GM21737 (cell line): Measurements from ENCODE around the gene ATP6V1F.

Experiments used
- ATAC-seq: cut with Tn5 transposase; IDR thresholded peaks from one replicate; pipeline ENCODE4 v1.9.1; 2021; ENCODE audit warnings: mild to moderate bottlenecking, moderate library complexity; ENCODE audit not compliant: unreplicated experiment

The ATP6V1F gene

DNA sequence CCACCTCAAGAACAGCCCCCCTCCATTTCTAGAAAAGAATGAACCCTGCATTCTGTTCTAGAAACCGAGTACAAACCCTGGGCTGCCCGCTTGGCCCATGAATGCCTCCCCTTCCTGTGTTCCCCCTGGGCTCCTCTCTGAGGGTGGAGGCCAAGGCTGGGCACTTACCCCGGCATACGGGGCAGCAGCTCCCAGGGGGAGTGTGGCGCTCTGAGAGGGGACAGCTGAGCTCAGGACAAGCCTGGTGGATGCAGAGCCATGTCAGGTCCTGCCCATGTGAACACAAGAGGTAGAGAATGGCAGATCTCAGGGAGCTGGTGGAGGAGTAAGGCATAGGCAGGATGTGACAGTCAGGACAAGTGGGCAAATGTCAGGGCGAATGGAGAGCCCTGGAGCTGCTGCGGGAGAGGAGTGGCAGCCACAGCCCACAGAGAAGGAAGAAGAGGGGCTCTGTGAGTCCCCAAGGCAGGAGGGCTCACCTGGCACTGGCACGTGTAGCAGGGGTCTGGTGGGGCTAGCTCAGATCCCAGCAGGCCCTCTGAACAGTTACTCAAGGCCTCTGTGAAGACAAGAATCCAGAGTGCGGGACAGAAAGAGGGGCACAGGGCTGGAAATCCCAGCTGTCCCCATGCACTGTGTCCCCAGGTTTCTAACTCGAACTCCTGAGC is 18.9 kb downstream of the ATP6V1F start:
- ATAC-seq = no peak

GRCh38 chr7:128882134-128882533 is 19.5 kb downstream of the ATP6V1F start:
- ATAC-seq = no peak

- no peak for ATAC-seq
These were observed 21.2 kb downstream of the ATP6V1F start for GRCh38 chr7:128883622-128884448.

GRCh38 chr7:128884561-128885369 is 22.1 kb downstream of the ATP6V1F start:
- ATAC-seq = no peak

DNA sequence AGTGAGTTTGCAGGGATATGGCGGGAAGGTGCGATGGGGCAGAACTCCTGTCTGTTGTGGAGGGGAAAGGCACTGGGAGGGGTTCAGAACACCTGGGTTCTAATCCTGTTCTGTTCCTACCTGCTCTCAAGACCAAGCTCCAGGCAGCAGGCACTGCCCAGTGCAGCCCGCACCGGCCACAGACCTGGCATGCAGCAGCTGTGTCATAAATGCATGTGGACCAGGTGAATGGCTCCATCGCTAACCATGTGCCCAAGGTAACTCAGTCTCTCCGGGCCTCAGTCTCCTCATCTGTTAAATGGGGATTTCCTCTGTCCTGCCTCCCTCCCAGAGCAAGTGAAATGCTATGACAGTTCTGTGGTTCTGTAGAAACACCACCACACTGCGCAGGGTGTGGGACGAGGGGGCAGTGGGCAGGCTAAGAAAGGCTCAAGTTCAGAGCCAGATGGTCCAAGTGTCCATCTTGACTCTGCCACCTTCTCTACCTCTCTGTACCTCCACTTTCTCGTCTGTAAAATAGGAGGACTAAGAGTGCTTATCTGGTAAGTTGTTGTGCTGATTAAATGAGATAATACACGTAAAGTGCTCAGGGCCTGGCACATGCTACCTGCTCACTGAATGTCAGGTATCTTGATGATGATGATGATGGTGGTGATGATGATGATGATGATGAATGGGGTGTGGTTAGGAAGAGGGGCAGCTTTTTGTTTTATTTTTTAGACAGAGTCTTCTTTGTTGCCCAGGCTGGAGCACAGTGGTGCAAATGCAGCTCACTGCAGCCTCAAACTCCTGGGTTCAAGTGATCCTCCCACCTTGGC is 22.9 kb downstream of the ATP6V1F start:
- no peak for ATAC-seq

- ATAC-seq = no peak
These were observed 23.9 kb downstream of the ATP6V1F start for GRCh38 chr7:128886391-128887168.

- no peak for ATAC-seq
These were observed 24.7 kb downstream of the ATP6V1F start for GRCh38 chr7:128887169-128888038.

GRCh38 chr7:128888039-128888755 is 25.5 kb downstream of the ATP6V1F start:
- ATAC-seq = no peak

GRCh38 chr7:128888756-128889095 is 26.1 kb downstream of the ATP6V1F start:
- ATAC-seq = no peak

DNA sequence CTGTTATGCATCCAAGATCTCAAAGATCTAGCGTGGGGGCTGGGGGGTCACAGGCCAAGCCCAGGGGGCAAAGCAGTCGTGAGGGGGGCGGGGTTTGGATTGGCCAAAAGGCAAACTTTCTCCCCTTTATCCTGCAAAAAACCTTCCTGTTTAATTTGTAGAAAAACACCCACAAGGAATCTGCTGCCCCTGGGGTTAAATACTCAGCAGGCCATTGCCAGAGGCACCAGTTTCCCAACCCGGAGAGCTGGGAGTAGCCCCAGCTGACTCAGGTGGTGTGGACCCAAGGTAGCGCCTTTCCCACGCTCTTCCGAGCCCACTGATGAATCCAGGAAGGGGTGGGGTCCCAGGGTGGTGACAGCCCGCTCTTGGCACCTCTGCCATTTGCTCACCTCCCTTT is 26.5 kb downstream of the ATP6V1F start:
- ATAC-seq = no peak

- no peak for ATAC-seq
These were observed 27.9 kb downstream of the ATP6V1F start for GRCh38 chr7:128890306-128891109.

DNA sequence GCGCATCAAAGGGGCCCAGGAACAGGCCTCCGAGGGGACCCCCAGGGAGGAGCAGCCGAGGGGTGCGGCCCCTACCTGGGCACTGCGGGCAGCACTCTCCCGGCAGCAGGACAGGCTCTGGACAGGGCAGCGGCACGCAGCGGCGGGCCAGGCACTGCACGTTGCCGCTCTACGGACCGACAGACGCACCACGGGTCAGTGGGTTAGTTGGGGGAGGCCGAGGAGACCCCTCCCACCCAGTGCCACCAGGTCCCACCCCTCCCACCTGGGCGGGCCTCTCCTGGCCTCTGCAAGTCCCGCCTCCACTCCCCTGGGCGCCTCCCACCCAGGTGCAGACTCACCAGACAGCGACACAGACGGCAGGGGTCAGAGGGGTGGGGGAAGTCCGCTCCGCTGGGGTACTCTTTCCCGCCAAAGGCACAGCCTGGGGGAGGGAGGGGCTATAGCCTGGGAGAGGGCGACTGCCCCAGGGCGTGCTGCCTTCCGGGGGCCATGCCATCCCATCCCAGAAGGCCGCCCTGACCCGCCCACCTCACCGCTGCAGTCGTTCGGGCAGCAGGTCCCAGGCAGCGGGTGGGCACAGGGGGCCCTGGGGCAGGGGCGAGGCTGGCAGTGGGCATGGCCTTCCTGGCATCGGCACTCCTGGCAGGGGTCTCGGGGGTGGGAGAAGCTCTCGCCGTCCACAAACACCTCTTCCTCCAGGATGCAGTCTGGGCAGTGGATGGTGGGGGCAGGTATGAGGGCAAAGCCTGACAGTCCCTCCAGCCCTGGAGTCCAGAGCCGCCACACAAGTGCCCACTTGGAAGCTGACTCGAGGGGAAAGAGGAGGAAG is 28.7 kb downstream of the ATP6V1F start:
- ATAC-seq = no peak

DNA sequence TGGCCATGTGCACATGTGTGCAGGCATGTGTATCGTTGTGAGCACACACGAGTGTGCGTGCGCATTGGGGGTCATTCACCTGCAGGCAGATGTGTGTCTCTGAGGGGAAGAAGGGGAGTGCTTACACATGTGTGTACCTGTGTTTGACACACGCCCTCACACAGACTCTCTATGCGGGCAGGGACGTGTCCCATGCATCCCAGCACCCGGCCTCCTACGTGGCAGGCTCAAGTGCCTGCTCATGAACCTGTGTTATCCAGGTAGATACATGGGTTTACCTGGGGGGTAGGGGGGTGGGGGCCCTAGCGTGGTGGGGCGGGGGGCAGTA is 29.2 kb downstream of the ATP6V1F start:
- no peak for ATAC-seq

DNA sequence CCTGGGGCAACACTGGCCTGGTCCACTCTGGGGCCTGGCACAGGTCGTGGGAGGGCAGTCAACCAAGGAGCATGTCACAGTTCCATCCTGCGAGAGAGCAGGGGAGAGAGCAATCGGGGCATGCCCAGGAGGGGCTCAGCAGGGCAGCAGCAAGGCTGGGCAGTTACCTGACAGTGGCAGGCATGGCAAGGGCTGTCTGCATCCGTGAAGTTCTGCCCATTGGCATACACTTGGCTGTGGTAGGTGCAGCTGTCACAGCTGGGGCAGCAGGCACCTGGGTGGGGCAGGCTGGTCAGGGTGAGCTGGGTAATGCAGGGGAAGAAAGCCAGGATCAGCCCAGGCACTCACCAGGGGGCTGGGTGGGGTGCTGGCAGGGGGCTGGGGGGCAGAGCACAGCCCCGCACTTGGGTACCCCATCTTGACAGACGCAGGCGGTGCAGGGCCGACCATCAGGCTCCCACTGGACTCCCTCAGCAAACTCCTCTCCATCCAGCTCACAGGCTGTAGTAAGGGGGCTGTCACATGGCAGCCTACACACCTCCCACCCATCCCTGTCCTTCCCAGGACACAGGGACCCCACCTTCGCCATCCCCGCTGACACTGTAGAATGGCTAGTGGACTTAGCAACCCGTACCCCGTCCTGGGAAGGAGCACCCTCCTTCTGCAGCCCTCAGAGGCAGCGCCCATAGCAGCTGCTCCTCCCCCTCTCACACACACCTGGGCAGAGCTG is 30.0 kb downstream of the ATP6V1F start:
- no peak for ATAC-seq

DNA sequence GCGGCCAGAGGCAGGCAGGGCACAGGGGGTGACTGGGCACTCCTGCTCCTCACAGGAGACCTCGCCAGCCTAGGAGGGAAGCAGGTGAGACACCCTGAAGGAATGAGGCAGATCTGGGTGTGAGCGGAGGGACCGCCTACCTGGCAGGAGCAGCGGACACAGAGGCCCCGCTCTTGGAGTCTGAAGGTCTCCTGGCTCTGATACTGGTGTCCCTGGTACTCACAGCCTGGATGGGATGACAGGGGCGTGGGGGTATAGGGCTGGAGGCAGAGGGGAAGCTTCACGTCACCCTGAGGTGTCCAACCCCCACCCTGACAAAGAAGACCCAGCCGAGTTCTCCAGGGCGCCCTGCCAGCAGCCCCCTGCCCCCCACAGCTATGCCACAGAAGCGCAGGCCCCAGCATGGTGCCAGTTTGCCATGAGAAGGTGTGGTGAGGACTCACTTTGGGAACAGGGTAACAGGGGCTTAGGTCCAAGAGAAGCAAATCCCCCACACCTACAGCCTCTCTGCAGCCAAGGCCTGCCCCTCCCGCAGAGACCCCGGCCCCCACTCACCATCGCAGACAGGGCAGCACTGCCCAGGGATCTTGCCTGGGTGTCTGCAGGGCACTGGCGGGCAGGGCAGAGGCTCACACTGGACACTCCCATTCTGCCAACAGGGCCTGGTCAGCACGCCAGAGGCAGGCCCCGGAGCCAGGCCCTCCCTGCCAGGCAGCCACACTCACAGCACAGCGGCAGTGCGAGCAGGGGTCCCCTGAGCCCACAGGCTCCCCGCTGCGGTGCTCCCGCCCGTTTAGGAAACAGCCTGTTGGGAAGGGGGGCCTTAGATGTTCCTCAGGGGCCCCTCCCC is 30.8 kb downstream of the ATP6V1F start:
- no peak for ATAC-seq
